OCI-LY3 (cell line): ENCODE measurements around the gene RIPK3.

Experiments
- EZH2phosphoT487 ChIP-seq: fragments of 200-600 bp; shearing (Covaris generic); IDR thresholded peaks from 2 replicates; pipeline ENCODE4 v1.6.1; 2018; ENCODE audit warnings: antibody characterized with exemption, mixed run types, low read depth
- TF ChIP-seq, protein P1 (sequence below): fragments of 200-600, 300-600 bp; sonication (generic); IDR thresholded peaks from 2 replicates; pipeline ENCODE4 v1.5.1; 2014; ENCODE audit warnings: antibody characterized with exemption, low read length, low read depth

DNA sequence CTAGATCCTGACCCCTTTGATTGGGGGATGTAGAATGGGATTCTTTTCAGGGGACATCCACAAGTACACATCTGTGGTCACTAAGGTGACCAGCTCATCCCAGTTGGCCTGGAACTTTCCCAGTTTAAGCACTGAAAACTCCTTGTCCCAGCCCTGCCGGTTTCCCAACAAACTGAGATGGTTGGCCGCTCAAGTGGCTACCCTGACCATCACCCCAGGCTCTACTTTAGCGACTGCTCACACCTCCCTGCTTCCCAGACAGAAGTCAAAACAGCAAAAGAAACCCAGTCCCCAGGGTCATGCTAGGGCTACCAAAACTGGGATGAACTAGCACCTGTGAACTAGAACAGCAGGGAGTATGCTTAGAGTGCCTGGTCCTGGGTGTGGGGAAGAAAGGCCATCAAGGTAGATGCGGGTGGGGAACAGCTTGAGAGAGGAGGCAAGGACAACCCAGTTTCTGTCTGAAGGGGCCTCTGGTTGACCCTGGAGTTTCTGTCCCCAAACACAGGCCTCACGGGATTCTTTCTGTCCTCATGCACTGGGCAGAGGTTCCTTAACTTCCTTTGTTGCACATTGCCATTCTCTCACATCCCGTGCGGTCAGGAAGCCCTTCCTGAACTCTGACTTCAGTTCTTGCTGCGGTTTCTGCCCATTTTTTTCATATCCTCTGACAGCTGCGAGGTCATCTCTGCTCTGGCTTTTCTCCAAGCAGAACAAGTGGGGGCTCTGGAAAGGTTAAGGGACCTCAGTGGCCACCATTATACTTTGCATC, 26.9 kb downstream of the RIPK3 start:
- TF ChIP-seq, protein P1, sequence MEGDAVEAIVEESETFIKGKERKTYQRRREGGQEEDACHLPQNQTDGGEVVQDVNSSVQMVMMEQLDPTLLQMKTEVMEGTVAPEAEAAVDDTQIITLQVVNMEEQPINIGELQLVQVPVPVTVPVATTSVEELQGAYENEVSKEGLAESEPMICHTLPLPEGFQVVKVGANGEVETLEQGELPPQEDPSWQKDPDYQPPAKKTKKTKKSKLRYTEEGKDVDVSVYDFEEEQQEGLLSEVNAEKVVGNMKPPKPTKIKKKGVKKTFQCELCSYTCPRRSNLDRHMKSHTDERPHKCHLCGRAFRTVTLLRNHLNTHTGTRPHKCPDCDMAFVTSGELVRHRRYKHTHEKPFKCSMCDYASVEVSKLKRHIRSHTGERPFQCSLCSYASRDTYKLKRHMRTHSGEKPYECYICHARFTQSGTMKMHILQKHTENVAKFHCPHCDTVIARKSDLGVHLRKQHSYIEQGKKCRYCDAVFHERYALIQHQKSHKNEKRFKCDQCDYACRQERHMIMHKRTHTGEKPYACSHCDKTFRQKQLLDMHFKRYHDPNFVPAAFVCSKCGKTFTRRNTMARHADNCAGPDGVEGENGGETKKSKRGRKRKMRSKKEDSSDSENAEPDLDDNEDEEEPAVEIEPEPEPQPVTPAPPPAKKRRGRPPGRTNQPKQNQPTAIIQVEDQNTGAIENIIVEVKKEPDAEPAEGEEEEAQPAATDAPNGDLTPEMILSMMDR: no peak
- no peak for TF ChIP-seq EZH2phosphoT487
